Measurements from ENCODE around the gene CCDC152. TPM values are rescaled to one million over a fixed set of nuclear protein-coding genes. Genes with fewer than 3 reads are reported as not detected.

Gene CCDC152
- total RNA-seq, 1 donor from 2014 or later: 6.3 TPM

DNA sequence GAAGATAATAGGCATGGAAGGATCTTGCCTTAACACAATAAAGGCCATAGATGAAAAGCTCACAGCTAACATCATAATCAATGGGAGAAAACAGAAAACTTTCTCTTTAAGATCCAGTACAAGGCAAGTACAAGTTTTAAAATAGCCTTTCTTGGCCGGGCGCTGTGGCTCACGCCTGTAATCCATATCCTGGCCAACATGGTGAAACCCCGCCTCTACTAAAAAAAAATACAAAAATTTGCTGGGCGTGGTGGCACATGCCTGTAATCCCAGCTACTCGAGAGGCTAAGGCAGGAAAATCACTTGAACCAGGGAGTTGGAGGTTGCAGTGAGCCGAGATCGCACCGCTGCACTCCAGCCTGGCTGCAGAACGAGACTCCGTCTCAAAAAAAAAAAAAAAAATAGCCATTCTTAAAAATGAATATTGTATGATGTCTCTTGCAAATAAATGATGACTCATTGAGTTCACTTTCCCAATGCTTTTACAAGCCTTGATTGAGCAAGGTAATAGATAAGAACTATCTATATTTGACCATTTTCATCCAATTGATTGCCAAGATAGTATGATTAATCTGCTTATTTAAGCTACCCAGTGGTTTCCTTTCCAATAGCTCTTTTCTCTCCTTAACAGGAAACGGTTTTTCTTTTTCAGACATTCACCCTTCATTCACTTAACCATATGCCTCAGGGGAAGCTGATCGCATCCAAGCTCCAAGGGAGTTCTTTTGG, 15.8 kb downstream of the CCDC152 start:
- intact Hi-C loops (cut with micrococcal nuclease): loop anchor here (10.0 kb wide), 1 partner anchor 112 kb away; no protein-coding TSS in a partner anchor

DNA sequence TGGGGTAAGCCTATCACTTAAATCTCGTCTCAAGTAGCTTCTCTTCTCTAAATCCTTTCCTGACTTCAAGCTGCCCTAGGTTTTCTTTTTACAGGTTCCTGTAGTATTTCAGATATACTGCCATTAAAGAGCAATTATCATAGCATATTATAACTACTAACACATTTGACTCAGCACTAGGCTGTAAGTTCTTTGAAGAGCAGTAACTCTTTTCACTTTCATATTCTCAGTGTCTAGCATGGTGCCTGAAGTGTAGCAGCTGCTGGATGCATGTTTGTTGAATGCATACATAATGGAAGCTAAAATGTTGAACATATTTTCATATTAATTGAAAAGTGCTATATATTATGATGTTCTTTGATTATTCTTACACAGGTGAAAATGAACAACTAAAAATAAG, 22.5 kb downstream of the CCDC152 start:
- intact Hi-C loops (cut with micrococcal nuclease): loop anchor here (10.0 kb wide), 1 partner anchor 106 kb away; no protein-coding TSS in a partner anchor

GRCh38 chr5:42781584-42781983, 25.0 kb downstream of the CCDC152 start:
- intact Hi-C loops (cut with micrococcal nuclease): no loop called here

- intact Hi-C loops (cut with micrococcal nuclease): no loop called here
Observed at GRCh38 chr5:42784132-42784531, 27.5 kb downstream of the CCDC152 start.

GRCh38 chr5:42785756-42786155, 29.1 kb downstream of the CCDC152 start:
- intact Hi-C loops (cut with micrococcal nuclease): no loop called here

- intact Hi-C loops (cut with micrococcal nuclease): no loop called here
Observed at GRCh38 chr5:42787073-42787472, 30.5 kb downstream of the CCDC152 start.

GRCh38 chr5:42787845-42788244, 31.2 kb downstream of the CCDC152 start:
- intact Hi-C loops (cut with micrococcal nuclease): no loop called here

GRCh38 chr5:42791151-42791550, 34.5 kb downstream of the CCDC152 start:
- intact Hi-C loops (cut with micrococcal nuclease): no loop called here

GRCh38 chr5:42798284-42799240, 41.9 kb downstream of the CCDC152 start:
- intact Hi-C loops (cut with micrococcal nuclease): no loop called here

- intact Hi-C loops (cut with micrococcal nuclease): no loop called here
Observed at GRCh38 chr5:42799241-42799608, 42.6 kb downstream of the CCDC152 start.

DNA sequence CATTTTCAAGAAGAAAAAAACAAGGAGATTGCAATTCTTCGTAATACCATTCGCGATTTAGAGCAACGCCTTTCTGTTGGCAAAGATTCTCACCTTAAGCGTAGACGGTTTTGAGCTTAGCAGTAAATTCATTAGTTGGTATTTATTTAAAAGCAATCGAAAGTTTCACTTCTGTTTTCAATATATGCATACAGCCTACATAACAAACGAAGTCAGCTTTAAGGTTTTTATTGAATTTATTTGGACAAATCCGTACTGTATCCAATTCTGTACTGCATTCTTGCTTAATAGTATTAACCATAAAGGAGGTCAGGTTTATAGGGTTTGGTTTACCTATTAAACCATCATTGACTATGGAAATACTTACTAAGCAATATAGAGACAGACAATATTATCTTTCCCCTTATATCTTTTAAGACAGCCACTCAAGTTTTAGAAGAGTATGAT, 43.1 kb downstream of the CCDC152 start:
- intact Hi-C loops (cut with micrococcal nuclease): no loop called here

DNA sequence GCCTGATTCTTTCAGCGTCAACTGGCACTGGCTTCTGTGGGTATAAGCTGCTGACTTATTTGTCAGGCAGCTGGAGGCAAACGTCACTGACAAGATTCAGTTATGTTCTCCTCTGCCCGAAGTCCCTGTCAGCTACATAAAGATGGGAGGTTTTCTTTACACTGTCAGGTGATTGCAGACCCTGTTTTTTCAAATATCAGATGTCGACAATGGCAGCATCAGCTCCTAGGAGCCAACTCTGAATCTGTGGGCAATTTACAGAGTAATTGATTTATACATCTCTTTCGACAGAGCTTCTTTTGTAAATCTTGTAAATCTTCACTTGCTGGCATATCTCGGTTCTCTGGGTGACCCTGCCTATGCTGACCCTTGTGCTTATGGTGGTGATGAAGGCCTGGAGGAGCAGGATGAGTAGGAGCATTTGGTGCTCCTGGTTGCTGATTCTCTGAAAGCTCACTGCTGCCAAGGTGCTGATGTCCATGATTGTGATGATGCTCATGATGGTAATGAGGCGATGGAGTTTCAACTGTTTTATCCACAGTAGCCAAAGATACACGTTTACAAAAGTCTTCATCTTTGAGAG, 44.2 kb downstream of the CCDC152 start:
- intact Hi-C loops (cut with micrococcal nuclease): no loop called here

DNA sequence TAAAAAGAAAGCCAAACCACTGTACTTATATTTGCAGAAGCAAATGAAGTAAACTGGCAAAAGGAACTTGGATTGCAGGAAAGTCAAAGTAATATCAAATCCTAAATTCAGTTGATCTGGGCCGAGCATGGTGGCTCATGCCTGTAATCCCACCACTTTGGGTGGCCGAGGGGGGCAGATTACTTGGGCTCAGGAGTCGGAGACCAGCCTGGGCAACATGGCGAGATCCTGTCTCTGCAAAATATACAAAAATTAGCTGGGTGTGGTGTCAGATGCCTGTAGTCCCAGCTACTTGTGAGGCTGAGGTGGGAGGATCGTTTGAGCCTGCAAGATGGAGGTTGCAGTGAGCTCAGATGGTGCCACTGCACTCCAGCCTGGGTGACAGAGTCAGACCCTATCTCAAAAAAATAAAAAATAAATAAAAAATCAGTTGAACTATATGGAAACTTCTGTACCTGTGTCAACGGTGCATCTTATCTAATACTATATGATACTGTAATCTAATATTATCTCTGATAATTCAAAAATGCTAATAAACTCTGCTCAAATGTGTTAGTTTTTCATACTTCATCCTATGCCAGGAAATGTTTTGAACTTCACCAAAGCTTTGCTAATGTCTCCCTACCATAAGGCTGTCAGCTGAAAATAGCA, 45.0 kb downstream of the CCDC152 start:
- intact Hi-C loops (cut with micrococcal nuclease): no loop called here

DNA sequence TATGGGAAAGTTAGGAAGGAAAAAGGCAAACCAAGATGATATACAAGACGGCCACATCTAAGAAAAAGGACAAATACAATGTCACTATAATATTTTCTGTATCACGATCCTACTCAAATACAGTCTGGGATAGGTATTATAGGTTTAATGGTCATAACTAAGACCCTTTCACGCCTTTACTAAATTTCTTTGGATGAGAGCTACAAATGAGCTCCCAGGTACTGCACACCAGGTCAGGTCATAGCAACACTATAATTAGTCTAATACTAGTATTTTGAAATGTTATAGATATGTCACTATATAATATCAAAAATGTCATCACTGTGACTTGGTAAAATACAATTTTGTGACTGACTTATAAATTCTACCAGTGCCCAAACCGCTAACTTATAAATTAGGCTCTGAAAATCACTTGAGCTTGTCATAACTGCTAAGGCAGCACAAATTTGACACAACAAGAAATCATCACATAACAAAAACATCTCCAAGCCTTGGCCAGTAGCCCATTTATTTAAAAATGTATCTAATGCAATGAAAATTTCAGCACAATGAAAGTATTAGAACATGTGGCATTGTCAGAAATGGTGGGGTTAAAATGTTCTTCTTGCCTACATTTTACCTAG, 48.2 kb downstream of the CCDC152 start:
- intact Hi-C loops (cut with micrococcal nuclease): no loop called here

DNA sequence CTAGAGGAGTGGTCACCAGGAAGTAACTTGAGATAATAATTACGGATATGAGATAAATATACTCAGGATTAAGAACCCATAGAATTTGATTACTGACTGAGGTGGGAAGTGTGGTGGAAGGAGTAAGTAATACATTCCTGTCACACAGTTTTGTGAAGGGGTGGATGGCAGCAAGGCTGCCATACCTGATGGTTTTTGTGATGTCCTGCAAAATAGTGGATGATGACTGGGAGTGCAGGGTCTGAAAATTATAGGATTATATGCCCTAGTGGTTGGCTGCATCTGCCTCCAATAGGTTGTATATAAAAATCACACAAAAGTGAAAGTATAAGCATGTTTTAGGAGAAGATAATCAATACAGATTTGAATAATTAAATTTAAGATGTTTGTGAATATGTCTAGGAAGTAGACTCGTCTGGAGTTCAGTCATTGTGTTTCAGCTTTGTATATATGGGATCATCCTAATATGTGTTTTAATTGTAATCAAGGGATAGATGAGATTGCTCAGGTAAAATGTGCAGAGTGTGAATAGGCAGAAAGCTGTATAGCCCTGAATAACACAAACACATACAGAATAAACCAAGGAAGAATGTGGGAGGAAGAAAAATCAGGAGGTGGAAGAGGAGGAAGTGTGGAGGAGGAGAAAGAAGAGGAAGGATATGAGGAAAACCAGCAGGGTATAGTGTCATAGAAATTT, 49.5 kb downstream of the CCDC152 start:
- intact Hi-C loops (cut with micrococcal nuclease): no loop called here

DNA sequence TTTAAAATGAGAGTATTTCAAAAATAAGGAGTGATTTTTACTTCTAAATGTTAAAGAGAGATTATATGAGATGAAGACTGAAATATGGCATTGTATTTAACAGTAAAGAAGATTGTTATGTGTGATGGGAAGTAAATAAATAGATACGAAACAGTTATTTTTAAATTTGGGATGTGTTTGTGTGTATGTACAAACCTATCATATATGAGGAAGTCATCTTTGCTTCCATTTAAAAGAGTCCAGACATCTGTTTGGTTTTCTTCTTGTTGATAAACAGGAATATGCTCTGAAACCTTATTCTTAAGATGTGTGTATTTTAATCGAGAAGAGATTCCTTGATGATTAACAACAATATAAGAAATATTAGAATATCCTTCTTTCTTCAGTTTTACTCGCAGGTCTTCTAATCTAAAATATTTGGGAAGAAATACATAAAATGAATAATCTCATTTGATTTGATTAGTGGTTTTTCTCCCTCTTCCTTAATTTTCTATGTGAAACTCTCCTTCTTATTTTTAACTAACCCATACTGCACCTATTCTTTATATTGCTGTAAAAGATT, 50.2 kb downstream of the CCDC152 start:
- intact Hi-C loops (cut with micrococcal nuclease): no loop called here

- intact Hi-C loops (cut with micrococcal nuclease): no loop called here
Observed at GRCh38 chr5:42807722-42808447, 51.3 kb downstream of the CCDC152 start.

- intact Hi-C loops (cut with micrococcal nuclease): no loop called here
Observed at GRCh38 chr5:42808888-42809611, 52.4 kb downstream of the CCDC152 start.
